Choroid plexus epithelial cell (primary cell): ENCODE data around the gene PLTP.
A peak's percentile ranks its signal among the peaks of the same experiment; 100 is the strongest.

Experiments
- DNase-seq: peaks from one replicate; pipeline ENCODE4 v3.0.0-alpha.2; 2010; ENCODE audit warnings: low read depth
- H3K4me3 ChIP-seq: 2 replicates; pipeline ENCODE4 v1.5.1; 2011; ENCODE audit warnings: low read depth, mild to moderate bottlenecking, control low read depth, low read length, moderate library complexity
- TF ChIP-seq, protein P1 (sequence below): conservative IDR thresholded peaks from 2 replicates; pipeline ENCODE4 v1.5.1; 2011; ENCODE audit warnings: low read depth, mild to moderate bottlenecking, control low read depth, inconsistent platforms, low read length, moderate library complexity

PLTP gene

DNA sequence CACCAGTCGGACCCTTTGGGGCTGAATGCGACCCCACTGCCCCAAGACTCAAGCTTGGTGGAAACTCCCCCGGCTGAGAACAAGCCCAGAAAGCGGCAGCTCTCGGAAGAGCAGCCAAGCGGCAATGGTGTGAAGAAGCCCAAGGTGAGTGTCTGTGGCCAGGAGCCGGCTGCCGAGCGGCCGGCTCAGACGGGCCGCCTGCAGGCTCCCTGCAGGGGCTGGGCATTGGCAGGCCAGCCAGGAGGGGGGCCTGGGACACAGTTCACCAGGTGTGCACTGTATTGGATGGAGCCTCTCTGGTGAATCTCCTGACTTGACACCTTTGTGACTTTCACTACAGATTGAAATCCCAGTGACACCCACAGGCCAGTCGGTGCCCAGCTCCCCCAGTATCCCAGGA lies 28.5 kb upstream of the PLTP start:
- TF ChIP-seq, protein P1, sequence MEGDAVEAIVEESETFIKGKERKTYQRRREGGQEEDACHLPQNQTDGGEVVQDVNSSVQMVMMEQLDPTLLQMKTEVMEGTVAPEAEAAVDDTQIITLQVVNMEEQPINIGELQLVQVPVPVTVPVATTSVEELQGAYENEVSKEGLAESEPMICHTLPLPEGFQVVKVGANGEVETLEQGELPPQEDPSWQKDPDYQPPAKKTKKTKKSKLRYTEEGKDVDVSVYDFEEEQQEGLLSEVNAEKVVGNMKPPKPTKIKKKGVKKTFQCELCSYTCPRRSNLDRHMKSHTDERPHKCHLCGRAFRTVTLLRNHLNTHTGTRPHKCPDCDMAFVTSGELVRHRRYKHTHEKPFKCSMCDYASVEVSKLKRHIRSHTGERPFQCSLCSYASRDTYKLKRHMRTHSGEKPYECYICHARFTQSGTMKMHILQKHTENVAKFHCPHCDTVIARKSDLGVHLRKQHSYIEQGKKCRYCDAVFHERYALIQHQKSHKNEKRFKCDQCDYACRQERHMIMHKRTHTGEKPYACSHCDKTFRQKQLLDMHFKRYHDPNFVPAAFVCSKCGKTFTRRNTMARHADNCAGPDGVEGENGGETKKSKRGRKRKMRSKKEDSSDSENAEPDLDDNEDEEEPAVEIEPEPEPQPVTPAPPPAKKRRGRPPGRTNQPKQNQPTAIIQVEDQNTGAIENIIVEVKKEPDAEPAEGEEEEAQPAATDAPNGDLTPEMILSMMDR, result no peak
- DNase-seq, result no peak
- H3K4me3 ChIP-seq, result no peak overlapping the region

DNA sequence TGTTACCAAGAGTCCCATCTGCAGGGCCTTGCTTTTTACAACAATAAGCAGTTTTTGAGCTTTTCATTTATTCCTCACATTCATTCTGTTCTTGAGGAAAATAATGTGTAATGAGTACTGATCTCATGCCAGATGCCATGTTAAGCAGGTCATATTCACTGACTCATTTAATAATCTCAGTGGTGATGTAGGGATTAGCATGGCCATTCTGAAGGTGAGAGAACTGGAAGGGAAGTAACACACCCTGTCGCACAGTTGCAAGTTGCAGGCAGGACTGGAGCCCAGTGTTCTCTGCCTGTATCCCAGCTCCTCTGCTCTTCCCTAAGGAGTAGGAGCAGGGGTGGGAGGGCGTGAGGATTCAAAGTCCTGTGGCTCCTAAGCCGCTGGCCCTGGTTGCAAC lies 28.1 kb upstream of the PLTP start:
- DNase-seq, result no peak
- TF ChIP-seq, protein P1, result no peak

DNA sequence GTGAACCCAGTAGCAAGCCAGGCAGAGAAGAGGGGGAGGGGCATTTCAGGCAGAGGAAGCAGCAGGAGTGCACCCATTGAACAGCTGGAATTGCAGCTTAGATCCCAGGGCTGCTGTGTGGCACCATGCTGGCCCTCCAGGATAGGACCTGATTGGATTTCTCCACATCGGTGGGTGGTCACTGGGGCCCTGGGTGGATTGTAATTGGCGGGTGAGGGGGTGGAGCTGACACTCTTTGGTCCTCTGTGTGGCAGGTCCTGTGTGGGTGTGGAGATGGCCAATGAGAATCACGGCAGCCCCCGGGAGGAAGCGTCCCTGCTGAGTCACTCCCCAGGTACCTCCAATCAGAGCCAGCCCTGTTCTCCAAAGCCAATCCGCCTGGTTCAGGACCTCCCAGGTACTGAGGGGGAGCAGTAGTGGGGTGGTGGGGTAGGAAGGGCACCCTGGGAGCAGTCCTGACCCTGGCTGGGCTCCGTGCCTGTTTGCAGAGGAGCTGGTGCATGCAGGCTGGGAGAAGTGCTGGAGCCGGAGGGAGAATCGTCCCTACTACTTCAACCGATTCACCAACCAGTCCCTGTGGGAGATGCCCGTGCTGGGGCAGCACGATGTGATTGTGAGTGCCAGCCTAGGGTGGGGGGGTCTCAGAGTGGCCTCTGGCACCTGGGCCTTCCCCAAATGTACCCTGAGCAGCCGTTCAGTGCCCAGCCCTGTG lies 26.9 kb upstream of the PLTP start:
- H3K4me3 ChIP-seq, result no peak overlapping the region
- no peak for DNase-seq
- TF ChIP-seq, protein P1, result no peak

More for the DNA sequence above, 28.1 kb upstream of the PLTP start:
- H3K4me3 ChIP-seq, result no peak overlapping the region

DNA sequence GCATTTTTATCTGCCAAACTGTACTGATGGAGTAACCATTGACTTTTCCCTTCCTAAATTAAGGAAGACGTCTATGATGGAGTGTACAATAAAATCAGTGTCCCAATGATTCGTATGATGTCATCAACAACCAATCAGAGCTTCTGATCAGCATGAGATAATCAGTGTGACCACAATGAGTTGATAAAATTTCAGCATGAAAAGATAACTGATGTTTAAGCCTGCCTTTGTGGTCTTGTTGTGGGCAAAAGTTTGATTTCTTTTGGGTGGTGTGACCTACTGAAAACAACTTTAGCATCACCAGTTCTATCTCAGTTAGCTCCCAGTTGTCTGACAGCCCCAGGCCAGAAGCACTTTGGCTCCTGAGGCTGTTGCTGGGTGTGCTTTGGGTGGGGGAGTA lies 25.8 kb upstream of the PLTP start:
- no peak for DNase-seq
- TF ChIP-seq, protein P1, result no peak
- H3K4me3 ChIP-seq, result no peak overlapping the region

DNA sequence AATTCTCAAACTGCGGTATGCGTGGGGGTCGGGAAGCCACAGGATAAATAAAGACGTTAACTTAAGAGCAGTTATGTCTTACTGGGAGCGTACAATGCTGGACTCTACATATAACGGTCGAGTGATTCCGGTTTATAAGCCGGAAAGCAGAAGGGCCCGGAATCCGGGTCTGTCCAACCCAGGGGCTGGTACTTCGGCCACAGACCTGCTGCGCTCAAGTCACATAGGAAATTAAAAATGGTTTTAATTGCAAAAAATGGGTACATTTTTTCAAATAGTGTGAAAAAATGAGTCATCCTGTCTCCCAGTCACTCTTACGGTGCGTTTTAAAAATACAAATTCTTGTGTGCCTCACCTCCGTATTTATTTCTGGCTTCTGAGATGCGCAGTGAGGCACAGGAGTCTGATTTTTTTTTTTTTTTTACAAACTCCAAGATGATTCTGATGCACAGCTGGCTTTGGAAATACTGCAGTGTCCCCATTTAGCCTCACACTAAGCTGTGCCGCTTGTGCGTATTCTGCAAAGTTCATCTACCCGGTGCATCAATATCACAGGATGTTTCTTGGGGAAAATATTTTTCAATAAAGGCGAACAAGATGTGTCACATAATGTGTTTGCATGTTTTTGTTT lies 23.6 kb upstream of the PLTP start:
- H3K4me3 ChIP-seq, result peak overlapping the region; percentile 69
- TF ChIP-seq, protein P1, result no peak
- peak; percentile 64 for DNase-seq

DNA sequence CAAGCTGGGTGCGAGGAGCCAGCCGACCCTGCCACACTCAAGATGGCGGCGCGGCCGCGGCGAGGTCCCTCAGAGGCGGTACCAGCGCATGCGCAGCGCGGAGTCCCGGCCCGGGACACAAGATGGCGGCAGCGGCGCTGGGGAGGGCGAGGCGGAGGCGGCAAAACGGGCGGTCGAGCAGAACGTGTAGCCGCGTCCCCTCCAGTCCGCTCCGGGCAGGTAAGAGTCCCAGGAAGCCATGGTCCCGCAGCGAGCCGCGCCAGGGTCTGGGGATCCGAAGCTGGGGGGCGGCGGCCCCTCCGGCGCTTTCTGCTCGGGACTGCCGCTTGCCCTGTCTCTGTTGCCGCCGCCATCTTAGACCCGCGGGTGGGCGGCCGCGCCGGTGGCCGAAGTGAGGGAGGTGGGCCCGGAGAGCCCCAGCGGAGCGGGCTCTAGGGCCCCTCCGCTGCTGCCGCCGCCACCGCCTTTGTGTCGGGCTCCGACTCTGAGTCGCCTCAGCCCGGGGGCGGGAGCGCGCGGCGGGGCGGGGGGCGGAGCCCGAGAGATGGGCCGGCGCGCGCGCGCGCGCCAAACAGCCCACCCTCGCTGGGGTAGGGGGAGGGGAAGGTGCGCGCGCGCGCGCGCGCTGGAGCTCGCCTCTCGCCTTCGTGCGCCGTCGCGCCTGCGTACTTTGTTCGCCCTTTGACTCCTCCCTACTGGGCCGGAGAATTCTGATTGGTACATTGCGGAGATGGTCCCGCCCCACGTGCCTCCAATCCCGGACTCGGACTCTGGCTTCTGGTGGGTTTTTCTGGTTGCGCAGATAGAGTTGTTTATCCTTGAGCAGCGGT lies 22.8 kb upstream of the PLTP start, which contains the start of gene PCIF1:
Gene PCIF1, plus strand, starts transcription at position 98 of the 830 bp plus-strand sequence. CDS start 4,317 bp downstream, outside the sequence.
- peak within 1 kb of the TSS; percentile 98 for H3K4me3 ChIP-seq
- TF ChIP-seq, protein P1, result no peak
- peak; percentile 99 for DNase-seq
